Measurements from ENCODE around the gene CORT.

- TF ChIP-seq CTCF (IDR thresholded peaks at IDR 0.05; ENCODE audit: low read length) (no peak), EZH2 (IDR thresholded peaks at IDR 0.05; ENCODE audit: borderline replicate concordance, low read length) (no peak)
These were observed 15.2 kb upstream of the CORT start for GRCh38 chr1:10434590-10434989.
